ENCODE data around the gene CALML3. TPM values are rescaled to one million over a fixed set of nuclear protein-coding genes. Genes with fewer than 3 reads are reported as not detected.

CALML3 gene
- total and polyA plus RNA-seq, 2 of the 8 experiments (the other 6 are each of a cell fraction or from before 2014, with no cell fraction given), result not detected

GRCh38 chr10:5509236-5509635, 15.5 kb upstream of the CALML3 start (continued):
- no peak for TF ChIP-seq FOSL1 (IDR thresholded peaks at IDR 0.05; ENCODE audit: insufficient read depth, low read depth, low read length)

Data from H1 (cell line).